ENCODE data around the gene OLFM1. TPM values are rescaled to one million over a fixed set of nuclear protein-coding genes. Genes with fewer than 3 reads are reported as not detected.

Gene OLFM1
- total RNA-seq, 1 donor from 2014 or later: 1.8 TPM

GRCh38 chr9:135165003-135165711, 77.7 kb downstream of the OLFM1 start:
- DNase-seq (ENCODE audit: low spot score) (no peak), ATAC-seq (no peak)

GRCh38 chr9:135165756-135166519, 78.5 kb downstream of the OLFM1 start:
- no peak for DNase-seq (ENCODE audit: low spot score)
- no peak for ATAC-seq

- DNase-seq (ENCODE audit: low spot score): no peak
- no peak for ATAC-seq
Measured at GRCh38 chr9:135166565-135166964, 79.1 kb downstream of the OLFM1 start.

GRCh38 chr9:135167356-135167755, 79.9 kb downstream of the OLFM1 start:
- ATAC-seq: no peak
- no peak for DNase-seq (ENCODE audit: low spot score)

DNA sequence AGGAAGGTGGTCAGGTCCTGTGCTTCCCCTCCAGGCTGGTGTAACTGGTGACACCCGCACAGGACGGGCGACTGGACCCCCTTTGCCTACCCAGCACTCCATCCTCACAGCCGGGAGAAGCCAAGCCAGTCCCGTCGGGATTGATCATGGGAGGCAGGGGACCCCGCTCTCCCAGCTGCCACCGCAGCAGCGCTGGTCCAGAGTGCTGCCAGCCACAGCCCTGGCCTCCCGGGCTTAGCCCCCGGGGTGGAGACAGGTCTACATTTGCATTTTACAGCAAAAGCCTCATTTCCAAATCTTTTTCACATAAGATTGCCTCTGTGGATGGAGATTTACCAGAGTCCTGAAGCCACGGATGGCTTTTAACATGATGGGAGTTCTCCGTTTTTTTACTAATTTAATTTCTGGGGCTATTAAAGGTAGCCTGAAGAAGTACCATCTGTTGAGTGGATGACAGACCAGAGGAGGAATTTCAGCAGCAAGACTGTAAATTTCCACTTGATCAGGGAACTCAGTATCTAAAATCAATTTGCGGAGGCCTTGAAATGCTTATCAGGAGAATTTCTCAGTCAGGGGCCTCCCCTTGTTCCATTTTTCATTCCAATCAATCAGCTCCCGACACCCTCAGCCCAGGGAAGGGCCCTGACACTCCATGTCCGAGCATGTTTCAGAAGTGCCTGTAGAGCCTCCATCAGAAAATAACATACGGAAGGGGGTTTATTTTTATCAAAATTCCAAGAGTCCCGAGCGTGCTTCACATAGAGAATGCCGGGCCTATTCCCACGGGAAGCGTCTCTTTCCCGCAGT, 80.6 kb downstream of the OLFM1 start:
- DNase-seq (ENCODE audit: low spot score): no peak
- no peak for ATAC-seq

DNA sequence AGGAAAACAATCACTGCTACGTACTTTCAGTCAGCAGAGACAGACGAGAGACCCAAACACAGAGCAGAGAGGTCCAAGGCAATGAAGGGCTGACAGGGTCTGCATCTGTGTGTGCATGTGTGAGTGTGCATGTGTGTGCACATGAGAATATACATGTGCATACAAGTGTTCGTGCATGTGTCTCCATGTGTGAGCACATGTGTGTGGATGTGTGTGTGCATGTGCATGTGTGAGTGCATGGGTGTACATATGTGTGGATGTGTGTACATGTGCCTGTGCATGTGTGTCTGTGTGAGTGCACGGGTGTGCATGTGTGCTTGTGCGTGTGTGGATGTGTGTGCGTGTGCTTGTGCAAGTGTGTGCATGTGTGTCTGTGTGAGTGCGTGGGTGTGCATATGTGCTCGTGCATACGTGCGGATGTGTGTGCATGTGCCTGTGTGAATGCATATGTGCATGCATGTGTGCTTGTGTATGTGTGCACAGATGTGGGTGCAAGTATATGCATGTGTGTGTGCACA, 82.3 kb downstream of the OLFM1 start:
- DNase-seq (ENCODE audit: low spot score): no peak
- no peak for ATAC-seq

- DNase-seq (ENCODE audit: low spot score): no peak
- no peak for ATAC-seq
Measured at GRCh38 chr9:135170535-135170934, 83.1 kb downstream of the OLFM1 start.

Other genes with a start within 250 kb of the OLFM1 start
- 95.7 TPM for gene FCN2, start 206.9 kb upstream of the OLFM1 start, total RNA-seq
- gene FCN1, start 169.8 kb upstream of the OLFM1 start, total RNA-seq: 0.93 TPM